Body of pancreas (tissue), 4 donors: ENCODE results near the gene QRFP. TPM values are rescaled to one million over a fixed set of nuclear protein-coding genes. Genes with fewer than 3 reads are reported as not detected.

Experiments used
- ATAC-seq: fragments of 150-250 bp; one replicate; pipeline ENCODE4 v1.9.1; 2016
- DNase-seq, 4 donors: peaks; one replicate each; pipeline ENCODE4 v3.0.0-alpha.2; 2019
- H3K27ac ChIP-seq, 4 donors: fragments of 200-600 bp; sonication (generic); 1 replicate in 3 of 4; 2 replicates in 1 of 4; pipeline versions ENCODE4 v1.5.1 to v1.6.1; 2016 to 2019; ENCODE audit warnings: mild to moderate bottlenecking in 1 of 4, mixed read lengths in 1 of 4, moderate library complexity in 1 of 4
- H3K27me3 ChIP-seq, 2 donors: fragments of 200-600 bp; sonication (generic); one replicate each; pipeline ENCODE4 v1.6.0; 2016; ENCODE audit warnings: mild to moderate bottlenecking in 1 of 2
- H3K36me3 ChIP-seq, 2 donors: fragments of 200-600 bp; sonication (generic); replicated peaks in 1 of 2; 2 replicates each; pipeline ENCODE4 v1.5.1; 2016; ENCODE audit warnings: low read depth in 2 of 2; ENCODE audit not compliant: insufficient read depth in 1 of 2
- H3K4me1 ChIP-seq: fragments of 200-600 bp; sonication (generic); one replicate; pipeline ENCODE4 v1.6.0; 2016
- H3K4me3 ChIP-seq, 2 donors: fragments of 200-600 bp; sonication (generic); 1 replicate in 1 of 2; 2 replicates in 1 of 2; pipeline ENCODE4 v1.5.1; 2016 to 2019
- H3K9me3 ChIP-seq, 3 donors: fragments of 200-600 bp; sonication (generic); 1 replicate in 2 of 3; 2 replicates in 1 of 3; pipeline ENCODE4 v1.5.1; 2016
- POLR2A ChIP-seq, 3 donors: fragments of 450-650 bp; IDR thresholded peaks; one replicate each; pipeline ENCODE4 v1.6.1; 2016; ENCODE audit warnings: antibody characterized with exemption in 3 of 3, mild to moderate bottlenecking in 2 of 3
- WGBS, 2 donors: methylation state at CpG; one replicate each; pipeline ENCODE4 v1.1.5; 2017; 5-methylcytosine and 5-hydroxymethylcytosine counted together
- intact Hi-C: fragments of 100-400 bp; cut with DNase I; formaldehyde crosslinking; loops from one replicate; pipeline ENCODE4 v1.15.1; 2023
- total RNA-seq, 2 donors: library from RNA; depleted of rRNA; stranded (reverse); fragments of >200 nt; gene quantifications; one replicate each; pipeline ENCODE4 v1.1.0, GENCODE V29; 2016
- TF ChIP-seq, protein P1 (sequence below), 7 experiments: fragments of 450-650 bp in 4 of 7; fragments of 200-600 bp in 3 of 7; sonication (generic) in 3 of 7; IDR thresholded peaks; one replicate each; pipeline ENCODE4 v1.5.1; 2016 to 2019; ENCODE audit warnings: antibody characterized with exemption in 7 of 7

Gene QRFP
- total RNA-seq, 2 donors from 2014 or later, result not detected

DNA sequence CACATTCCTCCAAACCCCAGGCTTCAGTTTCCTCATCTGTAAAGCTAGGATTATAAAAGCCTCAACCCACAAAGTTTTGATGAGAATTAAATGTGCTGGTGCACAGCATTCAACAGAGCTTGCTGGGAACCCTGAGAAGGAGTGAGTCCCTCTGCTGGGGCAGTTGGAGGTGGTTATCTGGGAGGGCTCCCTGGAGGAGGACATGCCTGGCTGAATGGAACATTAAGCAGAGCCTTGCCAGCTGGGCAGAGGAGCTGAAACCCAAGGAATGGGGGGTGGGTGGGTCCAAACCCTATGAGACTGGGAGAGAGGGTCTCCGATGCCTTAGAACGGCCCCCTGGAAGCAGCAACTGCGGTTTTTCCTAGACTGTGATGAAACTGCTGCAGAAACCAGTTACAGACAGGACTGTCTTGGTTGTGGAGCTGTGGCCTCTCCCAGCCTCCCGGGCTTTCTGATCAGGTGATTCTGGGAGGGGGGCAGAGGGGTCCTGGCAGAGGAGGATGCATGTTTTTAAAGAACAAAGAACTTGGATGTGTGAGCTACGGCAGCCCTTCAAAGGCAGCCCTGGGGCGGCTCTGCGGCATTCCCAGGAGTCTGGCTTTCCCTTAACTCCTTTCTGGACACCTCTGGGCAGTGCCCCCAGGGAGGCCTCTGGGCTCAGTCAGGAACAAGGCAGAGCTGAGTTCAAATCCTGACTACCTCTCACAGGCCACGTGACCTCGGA, 21.7 kb upstream of the QRFP start:
- Histone ChIP-seq H3K4me3 (no peak overlapping the region), H3K36me3 (no peaks in the 10 kb centered on the region), H3K27me3 (no peaks in the 10 kb centered on the region), H3K4me1 (no peaks in the 10 kb centered on the region), H3K9me3 (no peaks in the 10 kb centered on the region), H3K27ac (no peak overlapping the region)
- 20 to 52% methylated on average over 4 to 9 of the region's 9 CpGs for WGBS, 2 donors
- ATAC-seq (no peak), DNase-seq (no peak)
- no peak for TF ChIP-seq POLR2A (IDR thresholded peaks at IDR 0.05)
- TF ChIP-seq, protein P1, sequence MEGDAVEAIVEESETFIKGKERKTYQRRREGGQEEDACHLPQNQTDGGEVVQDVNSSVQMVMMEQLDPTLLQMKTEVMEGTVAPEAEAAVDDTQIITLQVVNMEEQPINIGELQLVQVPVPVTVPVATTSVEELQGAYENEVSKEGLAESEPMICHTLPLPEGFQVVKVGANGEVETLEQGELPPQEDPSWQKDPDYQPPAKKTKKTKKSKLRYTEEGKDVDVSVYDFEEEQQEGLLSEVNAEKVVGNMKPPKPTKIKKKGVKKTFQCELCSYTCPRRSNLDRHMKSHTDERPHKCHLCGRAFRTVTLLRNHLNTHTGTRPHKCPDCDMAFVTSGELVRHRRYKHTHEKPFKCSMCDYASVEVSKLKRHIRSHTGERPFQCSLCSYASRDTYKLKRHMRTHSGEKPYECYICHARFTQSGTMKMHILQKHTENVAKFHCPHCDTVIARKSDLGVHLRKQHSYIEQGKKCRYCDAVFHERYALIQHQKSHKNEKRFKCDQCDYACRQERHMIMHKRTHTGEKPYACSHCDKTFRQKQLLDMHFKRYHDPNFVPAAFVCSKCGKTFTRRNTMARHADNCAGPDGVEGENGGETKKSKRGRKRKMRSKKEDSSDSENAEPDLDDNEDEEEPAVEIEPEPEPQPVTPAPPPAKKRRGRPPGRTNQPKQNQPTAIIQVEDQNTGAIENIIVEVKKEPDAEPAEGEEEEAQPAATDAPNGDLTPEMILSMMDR (IDR thresholded peaks at IDR 0.05), result no peak
- intact Hi-C loops, result no loop called here

DNA sequence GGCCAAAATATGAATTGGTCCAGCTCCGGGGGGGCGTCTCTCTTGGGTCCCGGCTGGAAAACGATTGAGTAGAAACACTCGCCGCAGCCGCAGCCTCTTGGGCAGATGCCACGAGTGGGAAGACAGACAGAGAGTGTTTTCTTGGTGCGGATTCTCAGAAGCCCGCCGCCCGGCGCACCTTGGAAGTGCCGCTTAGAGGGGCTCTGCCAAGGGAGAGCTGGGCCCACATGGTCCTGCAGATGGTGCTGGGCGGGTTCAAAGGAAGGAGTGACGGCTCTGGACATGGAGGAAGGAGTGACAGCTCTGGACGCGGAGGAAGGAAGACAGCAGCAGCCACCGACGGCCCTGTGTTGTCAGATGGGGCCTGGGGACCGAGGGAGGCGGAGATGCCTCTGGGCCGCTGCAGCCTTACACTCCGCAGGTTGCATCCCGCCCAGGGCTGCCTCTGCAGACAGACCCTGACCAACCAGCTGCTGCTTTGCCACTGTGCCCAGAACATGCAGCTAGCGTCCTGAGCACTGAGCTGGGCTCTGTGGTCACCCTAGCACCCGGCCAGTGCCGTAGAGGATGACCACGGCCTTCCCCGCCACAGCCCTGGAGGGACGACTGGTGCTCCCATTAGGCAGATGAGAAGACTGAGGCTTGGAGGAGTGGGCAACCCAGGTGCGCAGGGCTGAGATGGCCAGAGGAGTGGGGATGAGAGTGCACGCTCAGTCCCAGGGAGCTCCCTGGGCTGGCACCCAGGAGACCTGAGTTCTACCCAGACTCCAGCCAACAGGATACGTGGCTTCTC, 20.8 kb upstream of the QRFP start:
- DNase-seq (no peak), ATAC-seq (no peak)
- Histone ChIP-seq H3K4me3 (no peak overlapping the region), H3K27me3 (no peaks in the 10 kb centered on the region), H3K4me1 (no peaks in the 10 kb centered on the region), H3K9me3 (no peaks in the 10 kb centered on the region), H3K36me3 (no peaks in the 10 kb centered on the region), H3K27ac (no peak overlapping the region)
- 67 to 73% methylated on average over 22 to 34 of the region's 34 CpGs for WGBS, 2 donors
- intact Hi-C loops, result no loop called here
- TF ChIP-seq, protein P1 (IDR thresholded peaks at IDR 0.05), result no peak
- no peak for TF ChIP-seq POLR2A (IDR thresholded peaks at IDR 0.05)

DNA sequence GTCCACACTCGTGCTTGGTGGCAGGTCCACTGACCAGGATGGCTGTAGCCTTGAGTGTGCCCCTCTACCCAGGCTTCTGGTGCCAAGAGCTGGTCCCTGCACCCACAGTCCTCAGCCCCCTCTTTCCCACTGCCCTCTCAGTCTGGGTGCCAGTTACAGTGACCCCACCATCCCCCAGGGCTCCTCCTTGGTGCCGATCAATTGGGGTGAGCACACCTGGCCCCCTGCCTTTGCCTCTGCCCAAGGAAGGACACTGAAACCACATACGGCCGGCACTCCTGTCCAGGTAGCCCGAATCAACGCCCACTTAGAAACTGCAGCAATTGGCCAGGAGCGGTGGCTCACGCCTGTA, 18.5 kb upstream of the QRFP start:
- no peak for DNase-seq
- Histone ChIP-seq H3K27ac (no peak overlapping the region), H3K36me3 (no peaks in the 10 kb centered on the region), H3K27me3 (no peaks in the 10 kb centered on the region), H3K4me1 (no peaks in the 10 kb centered on the region), H3K9me3 (no peaks in the 10 kb centered on the region), H3K4me3 (no peak overlapping the region)
- 73 to 84% methylated on average over 7 to 8 of the region's 8 CpGs for WGBS, 2 donors
- no peak for ATAC-seq
- no peak for TF ChIP-seq POLR2A (IDR thresholded peaks at IDR 0.05)
- TF ChIP-seq, protein P1 (IDR thresholded peaks at IDR 0.05), result no peak
- intact Hi-C loops, result no loop called here

GRCh38 chr9:130914417-130915095, 17.9 kb upstream of the QRFP start:
- TF ChIP-seq POLR2A (IDR thresholded peaks at IDR 0.05), result no peak
- TF ChIP-seq, protein P1 (IDR thresholded peaks at IDR 0.05), result no peak
- ATAC-seq (no peak), DNase-seq (no peak)
- intact Hi-C loops, result no loop called here
- Histone ChIP-seq H3K36me3 (no peaks in the 10 kb centered on the region), H3K9me3 (no peaks in the 10 kb centered on the region), H3K27ac (no peak overlapping the region), H3K4me3 (no peak overlapping the region), H3K27me3 (no peaks in the 10 kb centered on the region), H3K4me1 (no peaks in the 10 kb centered on the region)
- 54 to 56% methylated on average over 9 to 24 of the region's 24 CpGs for WGBS, 2 donors
